Lower leg skin (tissue), 4 donors: ENCODE measurements around the gene CDCA4. TPM values are rescaled to one million over a fixed set of nuclear protein-coding genes. Genes with fewer than 3 reads are reported as not detected.

Experiments used
- DNase-seq, 2 donors: peaks; one replicate each; pipeline ENCODE4 v3.0.0-alpha.2; 2019; ENCODE audit warnings: low spot score in 2 of 2
- H3K4me3 ChIP-seq: fragments of 200-600 bp; sonication (generic); 2 replicates; pipeline ENCODE4 v1.5.1; 2017; ENCODE audit warnings: mild to moderate bottlenecking, low read depth; ENCODE audit not compliant: poor library complexity, severe bottlenecking
- POLR2A ChIP-seq, 2 donors: fragments of 450-650 bp; IDR thresholded peaks; one replicate each; pipeline ENCODE4 v1.6.1; 2016 to 2017; ENCODE audit warnings: antibody characterized with exemption in 2 of 2, mild to moderate bottlenecking in 1 of 2, moderate library complexity in 1 of 2
- WGBS, 2 donors: methylation state at CpG; one replicate each; pipeline ENCODE4 v1.1.5; 2018; 5-methylcytosine and 5-hydroxymethylcytosine counted together
- intact Hi-C: fragments of 100-400 bp; cut with DNase I; formaldehyde crosslinking; loops from one replicate; pipeline ENCODE4 v1.15.0; 2023; ENCODE audit warnings: low total_unique reads
- total RNA-seq, 4 donors: library from RNA; depleted of rRNA; stranded (reverse); fragments of >200 nt; gene quantifications; one replicate each; pipeline ENCODE4 v1.1.0, GENCODE V29; 2016
- TF ChIP-seq, protein P1 (sequence below), 3 donors: fragments of 450-650 bp; IDR thresholded peaks; one replicate each; pipeline ENCODE4 v1.5.1; 2016; ENCODE audit warnings: antibody characterized with exemption in 3 of 3, mild to moderate bottlenecking in 3 of 3, moderate library complexity in 2 of 3

Gene CDCA4
- total RNA-seq: 10 to 100 TPM; 39.3 to 45.7 (median 41.5) TPM

DNA sequence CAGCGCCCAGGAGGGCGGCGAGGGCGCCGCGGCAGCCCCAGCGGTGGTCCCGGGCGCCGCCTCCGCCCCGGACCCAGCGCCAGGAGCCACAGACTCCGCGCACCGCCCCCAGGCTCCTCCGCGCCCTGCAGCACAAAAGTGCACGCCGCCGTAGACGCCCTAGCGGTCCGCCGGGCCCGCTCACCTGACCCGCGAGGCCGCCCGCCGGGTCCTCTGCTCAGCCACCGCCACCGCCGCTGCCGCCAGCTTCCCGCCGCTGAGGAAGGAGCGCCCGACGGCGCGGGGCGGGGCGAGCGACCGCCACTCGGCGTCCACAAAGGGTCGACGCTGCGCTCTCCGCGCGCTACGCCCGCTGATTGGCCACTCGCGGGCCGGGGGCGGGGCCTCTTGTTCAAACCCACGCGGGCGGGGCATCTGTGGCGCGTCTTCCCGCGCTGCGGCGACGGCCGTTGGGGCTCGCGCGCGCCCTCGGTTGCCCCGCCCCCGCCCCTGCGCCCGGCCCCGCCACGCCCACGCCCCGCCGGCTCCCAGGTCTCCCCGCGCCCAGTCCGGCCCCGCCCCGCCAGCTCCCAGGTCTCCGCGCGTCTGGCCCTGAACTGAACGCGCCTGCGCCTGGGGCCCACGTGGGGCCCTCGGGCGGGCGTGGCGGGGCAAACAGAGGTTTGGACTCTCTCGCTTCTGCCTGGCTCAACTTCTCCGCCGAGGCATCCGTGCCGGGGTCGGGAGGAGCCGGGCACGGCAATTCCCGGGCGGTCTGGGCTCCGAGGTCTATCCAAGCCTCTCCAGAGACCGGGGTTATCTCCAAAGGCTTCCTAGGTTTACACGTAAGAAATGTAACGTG, at the start of gene CDCA4:
Gene CDCA4 (minus strand): TSS at position 269 of the 841 bp plus-strand sequence. CDS start 9,154 bp downstream, outside the sequence.
- WGBS, 2 donors: 0 to 3% methylated on average over 21 to 70 of the region's 115 CpGs
- peak; percentile 94 to 99 for DNase-seq
- H3K4me3 ChIP-seq: peak within 1 kb of the TSS; percentile 73
- TF ChIP-seq, protein P1, sequence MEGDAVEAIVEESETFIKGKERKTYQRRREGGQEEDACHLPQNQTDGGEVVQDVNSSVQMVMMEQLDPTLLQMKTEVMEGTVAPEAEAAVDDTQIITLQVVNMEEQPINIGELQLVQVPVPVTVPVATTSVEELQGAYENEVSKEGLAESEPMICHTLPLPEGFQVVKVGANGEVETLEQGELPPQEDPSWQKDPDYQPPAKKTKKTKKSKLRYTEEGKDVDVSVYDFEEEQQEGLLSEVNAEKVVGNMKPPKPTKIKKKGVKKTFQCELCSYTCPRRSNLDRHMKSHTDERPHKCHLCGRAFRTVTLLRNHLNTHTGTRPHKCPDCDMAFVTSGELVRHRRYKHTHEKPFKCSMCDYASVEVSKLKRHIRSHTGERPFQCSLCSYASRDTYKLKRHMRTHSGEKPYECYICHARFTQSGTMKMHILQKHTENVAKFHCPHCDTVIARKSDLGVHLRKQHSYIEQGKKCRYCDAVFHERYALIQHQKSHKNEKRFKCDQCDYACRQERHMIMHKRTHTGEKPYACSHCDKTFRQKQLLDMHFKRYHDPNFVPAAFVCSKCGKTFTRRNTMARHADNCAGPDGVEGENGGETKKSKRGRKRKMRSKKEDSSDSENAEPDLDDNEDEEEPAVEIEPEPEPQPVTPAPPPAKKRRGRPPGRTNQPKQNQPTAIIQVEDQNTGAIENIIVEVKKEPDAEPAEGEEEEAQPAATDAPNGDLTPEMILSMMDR (IDR thresholded peaks at IDR 0.05): no peak
- TF ChIP-seq POLR2A (IDR thresholded peaks at IDR 0.05): peak in 1 of 2 donors; percentile 54
- intact Hi-C loops: no loop called here

DNA sequence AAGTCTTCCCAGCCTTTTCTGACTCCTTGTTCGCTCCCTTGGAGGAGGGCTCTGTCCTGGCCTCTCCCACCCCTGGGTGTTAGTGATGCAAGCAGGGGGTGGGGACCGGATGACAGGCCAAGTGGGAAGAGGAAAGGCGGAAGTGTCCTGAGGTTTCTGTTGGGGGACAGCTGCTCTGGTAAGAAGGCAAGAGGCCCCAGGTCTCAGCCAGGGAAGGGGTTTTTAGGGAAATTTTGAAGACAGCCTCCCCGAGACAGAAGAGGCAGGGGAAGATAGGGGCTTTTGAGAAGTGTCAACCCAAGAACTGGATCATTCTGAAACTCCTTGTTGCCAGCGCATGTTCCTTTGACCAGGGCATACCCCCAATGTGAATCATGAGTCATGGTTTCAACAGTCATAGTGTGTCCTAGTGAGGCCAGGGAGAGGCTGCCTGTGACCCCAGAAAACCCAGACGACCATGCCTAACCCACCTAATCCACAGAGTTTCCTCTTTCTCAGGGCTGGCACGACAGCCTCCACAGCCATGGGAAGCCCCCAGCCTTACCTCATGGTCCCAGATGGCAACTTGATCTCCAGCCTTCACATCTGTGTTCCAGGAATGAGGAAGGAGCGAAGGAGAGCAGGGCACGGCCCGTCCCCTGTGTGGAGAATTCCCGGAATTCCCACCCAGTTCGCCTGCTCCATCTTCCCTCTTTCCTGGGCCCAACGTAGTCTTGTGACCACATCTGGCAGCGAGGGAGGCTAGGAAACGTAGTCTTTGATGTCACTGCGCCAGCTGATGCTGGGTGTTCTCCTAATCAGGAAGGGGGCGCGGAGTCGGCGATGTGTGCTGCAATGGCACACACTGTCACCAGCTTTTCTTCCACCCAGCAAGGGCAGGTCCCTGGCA, 49.2 kb upstream of the CDCA4 start:
- WGBS, 2 donors: 60 to 65% methylated on average over 20 of the region's 20 CpGs
- TF ChIP-seq POLR2A (IDR thresholded peaks at IDR 0.05): no peak
- TF ChIP-seq, protein P1 (IDR thresholded peaks at IDR 0.05): no peak
- H3K4me3 ChIP-seq: no peak overlapping the region
- no peak for DNase-seq
- intact Hi-C loops: no loop called here

- 86 to 94% methylated on average over 10 of the region's 10 CpGs for WGBS, 2 donors
- no peak for DNase-seq
- intact Hi-C loops: no loop called here
- TF ChIP-seq POLR2A (IDR thresholded peaks at IDR 0.05): no peak
- TF ChIP-seq, protein P1 (IDR thresholded peaks at IDR 0.05): no peak
- no peak overlapping the region for H3K4me3 ChIP-seq
These were observed 48.6 kb upstream of the CDCA4 start for GRCh38 chr14:105069522-105069870.

GRCh38 chr14:105068818-105069217, 47.9 kb upstream of the CDCA4 start:
- WGBS, 2 donors: 81 to 87% methylated on average over 13 of the region's 13 CpGs
- TF ChIP-seq POLR2A (IDR thresholded peaks at IDR 0.05): no peak
- TF ChIP-seq, protein P1 (IDR thresholded peaks at IDR 0.05): no peak

DNA sequence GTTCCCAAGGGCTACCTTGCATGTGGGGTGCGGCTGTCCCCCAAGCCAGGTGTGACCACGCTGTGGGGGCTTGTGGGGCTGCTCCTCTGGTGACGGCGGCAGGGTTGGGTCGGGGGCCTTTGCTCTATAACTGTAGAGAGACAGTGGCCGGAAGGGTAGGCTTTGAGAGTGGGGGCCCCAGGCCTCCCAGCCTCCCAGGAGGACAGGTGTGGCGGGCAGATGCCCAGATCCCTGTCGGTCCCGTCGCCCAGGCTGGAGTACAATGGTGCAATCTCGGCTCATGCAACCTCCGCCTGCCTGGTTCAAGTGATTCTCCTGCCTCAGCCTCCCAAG, 47.1 kb upstream of the CDCA4 start:
- DNase-seq: no peak
- H3K4me3 ChIP-seq: no peak overlapping the region
- 96% methylated on average over 12 of the region's 12 CpGs for WGBS, 2 donors
- TF ChIP-seq, protein P1 (IDR thresholded peaks at IDR 0.05): no peak
- TF ChIP-seq POLR2A (IDR thresholded peaks at IDR 0.05): no peak
- intact Hi-C loops: no loop called here

More at GRCh38 chr14:105068818-105069217, 47.9 kb upstream of the CDCA4 start:
- no peak overlapping the region for H3K4me3 ChIP-seq
- no peak for DNase-seq
- intact Hi-C loops: no loop called here
